HepG2 (cell line): ENCODE measurements around the gene PIGK.

Source experiments
- ELF1 ChIP-seq: sonication (generic); formaldehyde crosslinking; IDR thresholded peaks from 2 replicates; pipeline ENCODE4 v1.4.0; 2020; ENCODE audit warnings: missing genetic modification reagents
- KAT2B ChIP-seq: fragments of 150-350 bp; IDR thresholded peaks from 2 replicates; pipeline ENCODE4 v1.6.1; 2014; ENCODE audit warnings: low read depth, low read length, borderline replicate concordance
- MAFK ChIP-seq, 2 experiments: IDR thresholded peaks in 1 of 2; conservative IDR thresholded peaks in 1 of 2; 2 replicates each; pipeline ENCODE4 v1.6.1; 2011; ENCODE audit warnings: improper control_type of control experiment in 2 of 2, low read length in 2 of 2
- MEF2D ChIP-seq: sonication (generic); formaldehyde crosslinking; IDR thresholded peaks from 2 replicates; pipeline ENCODE4 v1.5.1; 2020; ENCODE audit warnings: mild to moderate bottlenecking, missing genetic modification reagents
- TRAFD1 ChIP-seq: sonication (generic); formaldehyde crosslinking; IDR thresholded peaks from 2 replicates; pipeline ENCODE4 v1.5.1; 2020; ENCODE audit warnings: missing genetic modification reagents, mild to moderate bottlenecking, borderline replicate concordance
- ZBTB3 ChIP-seq: sonication (generic); formaldehyde crosslinking; IDR thresholded peaks from 2 replicates; pipeline ENCODE4 v1.4.0; 2020; ENCODE audit warnings: low read depth, mild to moderate bottlenecking, moderate library complexity, missing genetic modification reagents, borderline replicate concordance
- ZNF264 ChIP-seq: sonication (generic); formaldehyde crosslinking; IDR thresholded peaks from 2 replicates; pipeline ENCODE4 v1.4.0; 2020; ENCODE audit warnings: missing genetic modification reagents

GRCh38 chr1:77227381-77227780 is 8.2 kb upstream of the PIGK start:
- TF ChIP-seq MEF2D (CRISPR knock-in tag), result no peak
- no peak for TF ChIP-seq ELF1 (CRISPR knock-in tag)
- TF ChIP-seq ZBTB3 (CRISPR knock-in tag), result no peak
- no peak for TF ChIP-seq ZNF264 (CRISPR knock-in tag)
- no peak for TF ChIP-seq MAFK (conservative IDR thresholded peaks at IDR 0.05 in 1 of 2, IDR thresholded peaks at IDR 0.05 in 1 of 2; ENCODE audit: low read length in 2 of 2)
- no peak for TF ChIP-seq KAT2B
- no peak for TF ChIP-seq TRAFD1 (CRISPR knock-in tag)
